ENCODE measurements around the gene RPL11. TPM values are rescaled to one million over a fixed set of nuclear protein-coding genes. Genes with fewer than 3 reads are reported as not detected.

Gene RPL11
- polyA plus RNA-seq, 1 donor from 2014 or later = 1,136 TPM

GRCh38 chr1:23650344-23650990, 41.1 kb upstream of the RPL11 start:
- Histone ChIP-seq H3K9ac (ENCODE audit: low read length) (no peak overlapping the region), H3K36me3 (ENCODE audit: insufficient read depth, low read length) (no peaks in the 10 kb centered on the region), H3K79me2 (replicated peaks; ENCODE audit: insufficient read depth, low read length) (no peaks in the 10 kb centered on the region), H3K9me2 (ENCODE audit: insufficient read depth, low read length) (no peaks in the 10 kb centered on the region), H2AFZ (ENCODE audit: low read depth, low read length) (no peak overlapping the region), H3K9me3 (ENCODE audit: low read length) (no peaks in the 10 kb centered on the region), H3K27me3 (ENCODE audit: insufficient read depth, low read depth, low read length) (no peaks in the 10 kb centered on the region), H3F3A (ENCODE audit: insufficient read depth, low read length, poor library complexity, severe bottlenecking) (no peaks in the 10 kb centered on the region), H4K20me1 (ENCODE audit: insufficient read depth) (no peaks in the 10 kb centered on the region), H3K4me2 (ENCODE audit: low read length) (no peak overlapping the region), H3K27ac (ENCODE audit: low read length) (no peak overlapping the region), H3K4me3 (ENCODE audit: low read length) (no peak overlapping the region)
- TF ChIP-seq MXI1 (conservative IDR thresholded peaks at IDR 0.05; ENCODE audit: poor library complexity, severe bottlenecking) (no peak), TAF1 (IDR thresholded peaks at IDR 0.05; ENCODE audit: low read depth) (no peak), REST (IDR thresholded peaks at IDR 0.05; ENCODE audit: borderline replicate concordance) (no peak)

- Histone ChIP-seq H3K27ac (ENCODE audit: low read length) (no peak overlapping the region), H3K4me2 (ENCODE audit: low read length) (no peak overlapping the region), H2AFZ (ENCODE audit: low read depth, low read length) (no peak overlapping the region), H3K27me3 (ENCODE audit: insufficient read depth, low read depth, low read length) (no peaks in the 10 kb centered on the region), H3K4me3 (ENCODE audit: low read length) (no peak overlapping the region), H3K9me2 (ENCODE audit: insufficient read depth, low read length) (no peaks in the 10 kb centered on the region), H3K9ac (ENCODE audit: low read length) (no peak overlapping the region), H3F3A (ENCODE audit: insufficient read depth, low read length, poor library complexity, severe bottlenecking) (no peaks in the 10 kb centered on the region), H3K9me3 (ENCODE audit: low read length) (no peaks in the 10 kb centered on the region), H3K79me2 (replicated peaks; ENCODE audit: insufficient read depth, low read length) (no peaks in the 10 kb centered on the region), H4K20me1 (ENCODE audit: insufficient read depth) (no peaks in the 10 kb centered on the region), H3K36me3 (ENCODE audit: insufficient read depth, low read length) (no peaks in the 10 kb centered on the region)
- TF ChIP-seq CTCF (IDR thresholded peaks at IDR 0.05; ENCODE audit: poor library complexity, severe bottlenecking) = no peak
- no peak for TF ChIP-seq TAF1 (IDR thresholded peaks at IDR 0.05; ENCODE audit: low read depth)
- TF ChIP-seq EP300 (conservative IDR thresholded peaks at IDR 0.05; ENCODE audit: poor library complexity, severe bottlenecking) = no peak
- TF ChIP-seq EZH2 (IDR thresholded peaks at IDR 0.05; ENCODE audit: borderline replicate concordance, insufficient read depth, low read length, poor library complexity, severe bottlenecking) = no peak
- no peak for TF ChIP-seq POLR2AphosphoS5 (IDR thresholded peaks at IDR 0.05)
- TF ChIP-seq MXI1 (conservative IDR thresholded peaks at IDR 0.05; ENCODE audit: poor library complexity, severe bottlenecking) = no peak
- no peak for TF ChIP-seq RAD21 (conservative IDR thresholded peaks at IDR 0.05)
- TF ChIP-seq SMC3 (conservative IDR thresholded peaks at IDR 0.05; ENCODE audit: poor library complexity) = no peak
- TF ChIP-seq REST (IDR thresholded peaks at IDR 0.05; ENCODE audit: borderline replicate concordance) = no peak
Observed at GRCh38 chr1:23651069-23651808, 40.4 kb upstream of the RPL11 start.
